Measurements from ENCODE around the gene LSM12. TPM values are rescaled to one million over a fixed set of nuclear protein-coding genes. Genes with fewer than 3 reads are reported as not detected.

Gene LSM12
- total RNA-seq, 2 experiments from 2014 or later = 35.4 to 67.9 TPM

DNA sequence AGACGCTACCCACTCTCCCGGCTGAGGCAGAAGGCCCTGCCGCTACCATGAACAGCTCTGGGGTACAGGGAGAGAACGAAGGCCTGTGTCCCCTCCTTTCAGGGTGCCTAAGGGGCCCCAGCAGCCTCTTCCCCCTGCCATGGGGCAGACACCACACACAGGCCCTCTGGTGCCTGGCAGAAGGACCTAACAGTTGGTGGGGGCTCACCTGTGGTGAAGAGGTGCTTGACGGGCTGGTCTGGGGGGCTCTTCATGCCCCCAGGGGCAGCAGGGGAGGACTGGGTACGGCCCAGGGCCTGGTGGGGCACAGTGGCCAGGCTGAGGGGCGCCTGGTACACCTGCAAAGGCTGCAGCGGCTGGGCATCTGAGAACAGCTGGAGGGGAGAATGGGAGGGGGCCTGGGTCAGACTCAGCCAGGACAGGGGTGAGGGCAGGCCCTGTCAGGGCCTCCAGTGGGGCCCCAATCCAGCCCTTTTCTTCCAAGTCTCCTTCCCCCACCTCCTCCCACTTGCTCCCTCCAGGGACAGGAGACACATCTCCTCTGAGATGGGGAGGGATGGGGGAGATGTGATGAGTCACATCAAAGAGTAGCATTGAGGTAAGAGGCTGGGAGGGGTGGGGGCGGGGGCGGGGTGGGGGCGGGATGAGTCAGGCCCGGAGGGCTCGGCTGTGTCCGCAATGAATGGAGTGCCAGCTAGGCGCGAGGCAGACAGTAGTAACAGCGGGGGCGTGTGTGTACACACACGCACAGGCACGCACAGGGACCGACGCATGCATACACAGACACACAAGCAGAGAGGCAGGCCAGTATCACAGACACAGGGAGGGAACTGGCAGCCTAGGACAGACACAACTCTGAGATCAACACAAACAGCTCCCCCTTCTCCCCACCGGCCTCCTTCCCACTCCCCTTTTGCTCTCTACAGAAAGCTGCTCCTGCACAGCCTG, 20.2 kb upstream of the LSM12 start:
- Histone ChIP-seq H3K4me2 (ENCODE audit: low read length) (no peak overlapping the region), H2AFZ (ENCODE audit: low read length) (no peak overlapping the region)
- POLR2A ChIA-PET = no interaction called here

DNA sequence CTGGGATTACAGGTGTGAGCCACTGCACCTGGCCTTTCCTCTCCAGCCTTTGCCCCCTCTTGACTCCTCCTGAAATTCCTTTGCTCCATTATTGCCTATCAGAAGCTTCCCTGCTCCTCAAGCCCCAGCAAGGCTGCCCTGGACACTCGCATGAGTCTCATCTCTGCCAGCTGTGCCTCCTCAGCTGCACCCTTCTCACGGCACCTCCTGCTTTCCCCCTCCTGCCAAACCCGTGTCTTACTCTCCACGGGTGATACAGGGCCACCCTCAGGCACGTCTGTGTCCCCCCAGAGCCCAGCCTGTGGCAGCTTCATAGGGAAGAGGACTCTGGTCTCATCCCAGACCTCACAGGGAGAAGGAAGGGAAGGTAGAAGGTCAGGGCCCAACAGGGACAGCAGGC, 19.4 kb upstream of the LSM12 start:
- Histone ChIP-seq H3K9me3 (ENCODE audit: low read length) (no peaks in the 10 kb centered on the region), H3K4me2 (ENCODE audit: low read length) (no peak overlapping the region), H3K4me3 (ENCODE audit: low read depth, low read length, poor library complexity, severe bottlenecking) (no peak overlapping the region), H3K9me2 (ENCODE audit: insufficient read depth, low read length) (no peaks in the 10 kb centered on the region), H2AFZ (ENCODE audit: low read length) (no peak overlapping the region), H3K79me2 (ENCODE audit: insufficient read depth, low read depth, low read length) (no peaks in the 10 kb centered on the region), H3K4me1 (ENCODE audit: insufficient read depth, low read length, poor library complexity, severe bottlenecking) (no peaks in the 10 kb centered on the region), H3K36me3 (ENCODE audit: insufficient read depth, low read length) (peaks cover 27% of the 10 kb centered on the region), H4K20me1 (ENCODE audit: insufficient read depth, low read length) (no peaks in the 10 kb centered on the region), H3K27ac (ENCODE audit: low read depth, low read length, poor library complexity, severe bottlenecking) (no peak overlapping the region)
- no peak for DNase-seq (ENCODE audit: low spot score)
- CTCF ChIA-PET (ENCODE audit: unreplicated experiment) = no interaction called here
- BruUV-seq (replicated peaks) = no TSS peak
- POLR2A ChIA-PET = no interaction called here
- TF ChIP-seq, protein P1, sequence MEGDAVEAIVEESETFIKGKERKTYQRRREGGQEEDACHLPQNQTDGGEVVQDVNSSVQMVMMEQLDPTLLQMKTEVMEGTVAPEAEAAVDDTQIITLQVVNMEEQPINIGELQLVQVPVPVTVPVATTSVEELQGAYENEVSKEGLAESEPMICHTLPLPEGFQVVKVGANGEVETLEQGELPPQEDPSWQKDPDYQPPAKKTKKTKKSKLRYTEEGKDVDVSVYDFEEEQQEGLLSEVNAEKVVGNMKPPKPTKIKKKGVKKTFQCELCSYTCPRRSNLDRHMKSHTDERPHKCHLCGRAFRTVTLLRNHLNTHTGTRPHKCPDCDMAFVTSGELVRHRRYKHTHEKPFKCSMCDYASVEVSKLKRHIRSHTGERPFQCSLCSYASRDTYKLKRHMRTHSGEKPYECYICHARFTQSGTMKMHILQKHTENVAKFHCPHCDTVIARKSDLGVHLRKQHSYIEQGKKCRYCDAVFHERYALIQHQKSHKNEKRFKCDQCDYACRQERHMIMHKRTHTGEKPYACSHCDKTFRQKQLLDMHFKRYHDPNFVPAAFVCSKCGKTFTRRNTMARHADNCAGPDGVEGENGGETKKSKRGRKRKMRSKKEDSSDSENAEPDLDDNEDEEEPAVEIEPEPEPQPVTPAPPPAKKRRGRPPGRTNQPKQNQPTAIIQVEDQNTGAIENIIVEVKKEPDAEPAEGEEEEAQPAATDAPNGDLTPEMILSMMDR (conservative IDR thresholded peaks at IDR 0.05; ENCODE audit: low read length) = no peak
- TF ChIP-seq EZH2phosphoT487 (IDR thresholded peaks at IDR 0.05; ENCODE audit: borderline replicate concordance, low read depth, low read length) = no peak
- intact Hi-C loops (cut with micrococcal nuclease; ENCODE audit: unreplicated experiment) = no loop called here

More for the DNA sequence above, 20.2 kb upstream of the LSM12 start:
- DNase-seq (ENCODE audit: low spot score) = no peak
- TF ChIP-seq EZH2phosphoT487 (IDR thresholded peaks at IDR 0.05; ENCODE audit: borderline replicate concordance, low read depth, low read length) = no peak
- TF ChIP-seq, protein P1 (conservative IDR thresholded peaks at IDR 0.05; ENCODE audit: low read length) = no peak
- Histone ChIP-seq H3K36me3 (ENCODE audit: insufficient read depth, low read length) (peaks cover 34% of the 10 kb centered on the region), H3K27ac (ENCODE audit: low read depth, low read length, poor library complexity, severe bottlenecking) (no peak overlapping the region), H3K4me1 (ENCODE audit: insufficient read depth, low read length, poor library complexity, severe bottlenecking) (no peaks in the 10 kb centered on the region), H3K9me2 (ENCODE audit: insufficient read depth, low read length) (no peaks in the 10 kb centered on the region), H3K9me3 (ENCODE audit: low read length) (no peaks in the 10 kb centered on the region), H3K79me2 (ENCODE audit: insufficient read depth, low read depth, low read length) (no peaks in the 10 kb centered on the region), H4K20me1 (ENCODE audit: insufficient read depth, low read length) (no peaks in the 10 kb centered on the region), H3K4me3 (ENCODE audit: low read depth, low read length, poor library complexity, severe bottlenecking) (no peak overlapping the region)
- intact Hi-C loops (cut with micrococcal nuclease; ENCODE audit: unreplicated experiment) = no loop called here
- BruUV-seq (replicated peaks) = no TSS peak
- CTCF ChIA-PET (ENCODE audit: unreplicated experiment) = interaction anchor here (0.6 kb wide), 2 partner anchors 86 to 250 kb away, joined by 4 read pairs; no protein-coding TSS in a partner anchor

DNA sequence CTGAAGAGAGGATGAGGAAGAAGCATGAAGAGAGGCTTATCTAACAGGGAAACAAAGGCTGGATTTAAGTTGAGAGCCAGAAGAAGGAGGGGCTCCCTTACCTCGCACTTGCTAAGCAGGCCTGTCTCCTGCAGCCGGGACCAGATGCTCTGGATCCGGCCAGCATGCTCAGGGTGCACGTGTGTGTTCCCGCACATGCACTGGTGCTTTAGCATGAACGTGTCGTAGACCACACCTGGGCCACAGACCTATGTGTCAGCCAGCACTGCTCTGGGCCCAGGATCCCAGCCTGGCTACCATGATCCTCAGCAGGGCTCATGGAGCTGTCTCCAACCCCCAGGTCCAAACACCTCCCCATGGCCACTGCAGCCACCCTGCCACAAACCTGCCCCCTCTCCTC, 18.4 kb upstream of the LSM12 start:
- peaks cover 25% of the 10 kb centered on the region for H3K36me3 ChIP-seq (ENCODE audit: insufficient read depth, low read length)
- TF ChIP-seq EZH2phosphoT487 (IDR thresholded peaks at IDR 0.05; ENCODE audit: borderline replicate concordance, low read depth, low read length) = no peak
- TF ChIP-seq, protein P1 (conservative IDR thresholded peaks at IDR 0.05; ENCODE audit: low read length) = no peak
- no peaks in the 10 kb centered on the region for H4K20me1 ChIP-seq (ENCODE audit: insufficient read depth, low read length)
- H2AFZ ChIP-seq (ENCODE audit: low read length) = no peak overlapping the region
- peaks cover 4% of the 10 kb centered on the region for H3K4me1 ChIP-seq (ENCODE audit: insufficient read depth, low read length, poor library complexity, severe bottlenecking)
- ChIA-PET CTCF (ENCODE audit: unreplicated experiment) (no interaction called here), POLR2A (no interaction called here)
- no peaks in the 10 kb centered on the region for H3K9me3 ChIP-seq (ENCODE audit: low read length)
- no peaks in the 10 kb centered on the region for H3K9me2 ChIP-seq (ENCODE audit: insufficient read depth, low read length)
- DNase-seq (ENCODE audit: low spot score) = no peak
- no peak overlapping the region for H3K4me3 ChIP-seq (ENCODE audit: low read depth, low read length, poor library complexity, severe bottlenecking)
- no TSS peak for BruUV-seq (replicated peaks)
- no peak overlapping the region for H3K4me2 ChIP-seq (ENCODE audit: low read length)
- H3K27ac ChIP-seq (ENCODE audit: low read depth, low read length, poor library complexity, severe bottlenecking) = no peak overlapping the region
- intact Hi-C loops (cut with micrococcal nuclease; ENCODE audit: unreplicated experiment) = no loop called here
- H3K79me2 ChIP-seq (ENCODE audit: insufficient read depth, low read depth, low read length) = no peaks in the 10 kb centered on the region

Data from OCI-LY7 (cell line).